GM23248 (cell line): ENCODE measurements around the gene PCID2. TPM values are rescaled to one million over a fixed set of nuclear protein-coding genes. Genes with fewer than 3 reads are reported as not detected.

Experiments used
- DNase-seq: peaks from one replicate; pipeline ENCODE4 v3.0.0-alpha.2; 2015
- H2AFZ ChIP-seq: fragments of 200-600 bp; sonication (generic); 2 replicates; pipeline ENCODE4 v1.6.1; 2016; ENCODE audit warnings: antibody characterized with exemption
- H3F3A ChIP-seq: fragments of 200-600 bp; sonication (generic); 2 replicates; pipeline ENCODE4 v1.6.1; 2016; ENCODE audit warnings: mild to moderate bottlenecking, antibody characterized with exemption, mixed run types; ENCODE audit not compliant: insufficient read depth
- H3K27ac ChIP-seq: fragments of 200-600 bp; sonication (generic); 2 replicates; pipeline ENCODE4 v1.5.1; 2016; ENCODE audit warnings: mild to moderate bottlenecking
- H3K27me3 ChIP-seq: fragments of 200-600 bp; sonication (generic); replicated peaks from 2 replicates; pipeline ENCODE4 v1.6.1; 2016; ENCODE audit warnings: mild to moderate bottlenecking; ENCODE audit not compliant: insufficient read depth
- H3K36me3 ChIP-seq: fragments of 200-600 bp; sonication (generic); 2 replicates; pipeline ENCODE4 v1.6.1; 2016; ENCODE audit warnings: low read depth, mild to moderate bottlenecking
- H3K4me1 ChIP-seq: fragments of 200-600 bp; sonication (generic); 2 replicates; pipeline ENCODE4 v1.6.1; 2016; ENCODE audit warnings: mild to moderate bottlenecking; ENCODE audit not compliant: insufficient read depth
- H3K4me2 ChIP-seq: fragments of 200-600 bp; sonication (generic); one replicate; pipeline ENCODE4 v1.6.1; 2016; ENCODE audit warnings: mild to moderate bottlenecking; ENCODE audit not compliant: unreplicated experiment
- H3K4me3 ChIP-seq: fragments of 200-600 bp; sonication (generic); 2 replicates; pipeline ENCODE4 v1.5.1; 2016; ENCODE audit warnings: mild to moderate bottlenecking
- H3K79me2 ChIP-seq: fragments of 200-600 bp; sonication (generic); 2 replicates; pipeline ENCODE4 v1.6.1; 2016; ENCODE audit warnings: mild to moderate bottlenecking; ENCODE audit not compliant: insufficient read depth
- H3K9ac ChIP-seq: fragments of 200-600 bp; sonication (generic); 2 replicates; pipeline ENCODE4 v1.6.1; 2016; ENCODE audit warnings: mild to moderate bottlenecking
- H3K9me2 ChIP-seq: fragments of 200-600 bp; sonication (generic); 2 replicates; pipeline ENCODE4 v1.6.1; 2016; ENCODE audit warnings: mixed run types, mild to moderate bottlenecking, moderate library complexity; ENCODE audit not compliant: insufficient read depth
- H3K9me3 ChIP-seq: fragments of 200-600 bp; sonication (generic); one replicate; pipeline ENCODE4 v1.6.1; 2017; ENCODE audit warnings: low read depth
- H4K20me1 ChIP-seq: fragments of 200-600 bp; sonication (generic); 2 replicates; pipeline ENCODE4 v1.6.0; 2016; ENCODE audit not compliant: insufficient read depth
- EZH2 ChIP-seq: fragments of 200-600 bp; sonication (generic); IDR thresholded peaks from 2 replicates; pipeline ENCODE4 v1.6.1; 2018; ENCODE audit warnings: antibody characterized with exemption, mild to moderate bottlenecking; ENCODE audit not compliant: insufficient read depth, poor library complexity, severe bottlenecking
- EZH2phosphoT487 ChIP-seq: fragments of 200-600 bp; sonication (generic); IDR thresholded peaks from 2 replicates; pipeline ENCODE4 v1.6.1; 2018; ENCODE audit warnings: antibody characterized with exemption, moderate library complexity, mild to moderate bottlenecking, low read depth; ENCODE audit not compliant: insufficient read depth
- WGBS, 2 experiments: methylation state at CpG; one replicate each; pipeline ENCODE4 v1.1.6; 2015 to 2017; ENCODE audit warnings: low lambda C conversion rate in 2 of 2, low coverage in 1 of 2; ENCODE audit errors: missing lambda C conversion rate in 2 of 2; 5-methylcytosine and 5-hydroxymethylcytosine counted together
- in situ Hi-C: fragments of 300-500 bp; cut with MboI; formaldehyde crosslinking; loops from 2 replicates; pipeline ENCODE4 v1.15.0; 2020
- polyA plus RNA-seq: library from polyadenylated mRNA; unstranded; fragments of >200 nt; fragmentation: Nextera tagmentation; extraction: Ambion mirVana; gene quantifications from 2 replicates; pipeline ENCODE4 v1.2.1, GENCODE V29; 2016
- total RNA-seq: library from RNA; depleted of rRNA; stranded (reverse); fragments of >200 nt; shearing (Covaris generic); gene quantifications from 2 replicates; pipeline ENCODE4 v1.2.3, GENCODE V29; 2014

PCID2 gene
- total and polyA plus RNA-seq, 2 experiments from 2014 or later = 58.3 to 60.7 TPM

DNA sequence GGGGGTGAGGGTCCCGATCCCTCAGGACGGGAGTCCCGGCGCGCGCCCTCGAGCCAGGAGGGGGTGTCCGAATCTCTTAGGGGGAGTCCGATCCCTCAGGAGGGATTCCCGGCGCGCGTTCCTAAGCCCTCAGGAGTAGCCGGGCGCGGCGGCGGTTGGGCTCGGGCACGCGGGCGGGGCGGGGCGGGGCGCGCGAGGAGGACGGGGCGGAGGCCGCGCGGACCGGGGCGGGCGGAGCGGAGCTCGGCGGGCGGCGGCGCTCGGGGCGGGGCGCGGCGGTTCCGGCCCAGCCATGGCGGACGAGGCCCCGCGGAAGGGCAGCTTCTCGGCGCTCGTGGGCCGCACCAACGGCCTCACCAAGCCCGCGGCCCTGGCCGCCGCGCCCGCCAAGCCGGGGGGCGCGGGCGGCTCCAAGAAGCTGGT is 878 bp upstream of the PCID2 start, which contains the start of gene CUL4A:
Gene CUL4A (plus strand): TSS at position 278 of the 423 bp plus-strand sequence. CDS start 15 bp downstream, at position 293.
- Histone ChIP-seq H3K27ac (peak within 1 kb of the TSS; percentile 97), H3K9ac (peak within 1 kb of the TSS; percentile 98), H3K27me3 (no peaks in the 10 kb centered on the region), H3K9me2 (no peaks in the 10 kb centered on the region), H3K4me3 (peak within 1 kb of the TSS; percentile 95), H3K4me2 (peak within 1 kb of the TSS; percentile 95), H4K20me1 (peaks cover 21% of the 10 kb centered on the region), H3F3A (peaks cover 33% of the 10 kb centered on the region), H2AFZ (peak within 1 kb of the TSS; percentile 70), H3K9me3 (no peaks in the 10 kb centered on the region), H3K36me3 (peaks cover 9% of the 10 kb centered on the region; the same call in 1 of the 2 replicates), H3K4me1 (peaks cover 41% of the 10 kb centered on the region), H3K79me2 (peaks cover 83% of the 10 kb centered on the region)
- in situ Hi-C loops = no loop called here
- WGBS, 2 experiments = 1 to 3% methylated on average over 9 to 28 of the region's 66 CpGs
- TF ChIP-seq EZH2 = no peak
- TF ChIP-seq EZH2phosphoT487 = no peak
- DNase-seq = peak; percentile 95

DNA sequence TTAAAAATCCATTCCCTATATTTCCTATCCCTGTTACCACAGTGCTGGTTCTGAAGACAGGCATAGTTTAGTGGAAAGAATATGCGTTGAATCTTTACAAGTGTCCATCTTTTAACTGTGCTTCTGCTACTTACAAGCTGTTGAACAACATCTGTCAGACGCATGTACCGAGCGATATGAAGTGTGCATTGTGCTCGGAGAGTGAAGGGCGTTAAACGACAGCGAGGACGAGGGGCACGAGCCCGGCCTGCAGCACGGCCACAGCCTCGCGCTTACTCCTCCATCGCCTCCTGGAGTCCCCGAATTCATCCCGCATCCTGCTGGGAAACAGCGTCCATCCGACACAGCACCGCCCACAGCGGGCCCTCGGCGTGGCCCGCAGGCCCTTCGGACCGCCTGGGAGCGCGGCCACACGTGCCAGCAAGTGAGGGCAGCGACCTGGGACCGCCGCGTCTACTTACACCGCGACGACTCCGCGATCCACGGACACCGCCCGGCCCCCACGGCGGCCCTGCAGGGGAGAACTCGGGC is 514 bp downstream of the PCID2 start:
- TF ChIP-seq EZH2phosphoT487 (no peak), EZH2 (no peak)
- Histone ChIP-seq H3K79me2 (peaks cover 83% of the 10 kb centered on the region), H3K9me2 (no peaks in the 10 kb centered on the region), H3K27ac (peak overlapping the region; percentile 97), H3F3A (peaks cover 33% of the 10 kb centered on the region), H3K9ac (peak overlapping the region; percentile 98), H3K36me3 (peaks cover 9% of the 10 kb centered on the region; the same call in 1 of the 2 replicates), H3K4me2 (peak overlapping the region; percentile 87), H2AFZ (peak overlapping the region; percentile 65), H3K4me3 (peak overlapping the region; percentile 92), H3K9me3 (no peaks in the 10 kb centered on the region), H4K20me1 (peaks cover 14% of the 10 kb centered on the region), H3K4me1 (peaks cover 41% of the 10 kb centered on the region), H3K27me3 (no peaks in the 10 kb centered on the region)
- 0 to 2% methylated on average over 37 to 44 of the region's 44 CpGs for WGBS, 2 experiments
- in situ Hi-C loops = no loop called here
- DNase-seq = peak; percentile 83

DNA sequence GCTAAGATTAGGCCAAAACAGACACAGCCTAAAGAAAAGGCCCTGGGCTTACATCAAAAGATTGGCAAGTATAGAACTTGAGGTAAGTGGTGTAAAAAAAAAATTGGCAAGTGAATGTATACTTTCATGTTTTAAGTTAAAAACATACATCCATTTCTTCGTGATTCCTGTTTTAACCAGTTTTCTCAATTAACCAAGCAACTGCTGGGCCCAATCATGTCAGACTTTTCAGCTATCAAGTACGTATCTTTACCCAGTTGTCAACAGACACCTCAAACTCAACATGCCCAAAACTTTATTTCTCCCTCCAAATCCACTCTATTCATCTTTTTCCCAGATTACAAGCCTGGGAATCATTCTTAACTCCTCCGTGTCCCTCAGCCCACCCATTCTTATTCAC is 1.0 kb downstream of the PCID2 start:
- 12 to 18% methylated on average over 3 of the region's 3 CpGs for WGBS, 2 experiments
- Histone ChIP-seq H3K27ac (peak overlapping the region; percentile 97), H3K36me3 (peaks cover 9% of the 10 kb centered on the region; the same call in 1 of the 2 replicates)

DNA sequence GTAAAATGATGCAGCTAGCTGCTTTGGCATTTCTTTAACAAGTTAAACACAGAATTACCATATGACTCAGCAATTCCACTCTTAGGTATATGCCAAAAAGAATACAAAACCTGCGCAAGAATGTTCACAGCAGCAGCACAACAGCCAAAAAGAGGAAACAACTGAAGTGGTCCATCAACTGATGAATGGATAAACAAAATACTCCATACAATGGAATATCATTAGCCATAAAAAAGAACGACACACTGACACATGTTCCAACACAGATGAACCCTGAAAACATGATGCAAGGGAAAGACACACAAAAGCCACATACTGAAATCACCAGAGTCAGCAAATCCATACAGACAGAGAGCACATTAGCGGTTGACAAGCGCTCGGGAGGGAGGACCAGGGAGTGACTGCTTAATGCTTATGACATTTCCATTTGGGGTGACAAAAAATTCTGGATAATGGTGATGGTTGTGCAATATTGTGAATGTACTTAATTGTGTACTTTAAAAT is 3.0 kb downstream of the PCID2 start:
- Histone ChIP-seq H3K27me3 (no peaks in the 10 kb centered on the region), H3K4me3 (no peak overlapping the region), H3F3A (peaks cover 25% of the 10 kb centered on the region), H3K27ac (peak overlapping the region; percentile 48), H3K79me2 (peaks cover 83% of the 10 kb centered on the region), H3K9me2 (no peaks in the 10 kb centered on the region), H3K9ac (peak overlapping the region; percentile 20; the same call in 1 of the 2 replicates), H3K4me2 (peak overlapping the region; percentile 10), H3K36me3 (no peaks in the 10 kb centered on the region), H3K9me3 (no peaks in the 10 kb centered on the region), H3K4me1 (peaks cover 32% of the 10 kb centered on the region), H4K20me1 (peaks cover 3% of the 10 kb centered on the region; the same call in 1 of the 2 replicates), H2AFZ (no peak overlapping the region)
- peak; percentile 66 for DNase-seq
- TF ChIP-seq EZH2phosphoT487 (no peak), EZH2 (no peak)
- WGBS, 2 experiments = 65 to 77% methylated on average over 5 of the region's 5 CpGs
- in situ Hi-C loops = no loop called here

More for the DNA sequence above, 1.0 kb downstream of the PCID2 start:
- peak overlapping the region; percentile 65 for H2AFZ ChIP-seq
- H3K4me1 ChIP-seq = peaks cover 41% of the 10 kb centered on the region
- H3K9ac ChIP-seq = peak overlapping the region; percentile 98
- no peaks in the 10 kb centered on the region for H3K9me2 ChIP-seq
- H3K27me3 ChIP-seq = no peaks in the 10 kb centered on the region
- TF ChIP-seq EZH2 (no peak), EZH2phosphoT487 (no peak)
- peaks cover 14% of the 10 kb centered on the region for H4K20me1 ChIP-seq
- peaks cover 83% of the 10 kb centered on the region for H3K79me2 ChIP-seq
- H3K9me3 ChIP-seq = no peaks in the 10 kb centered on the region
- H3K4me2 ChIP-seq = peak overlapping the region; percentile 87
- in situ Hi-C loops = no loop called here
- peak overlapping the region; percentile 92 for H3K4me3 ChIP-seq
- DNase-seq = no peak
- peaks cover 33% of the 10 kb centered on the region for H3F3A ChIP-seq
